ENCODE measurements around the gene TSPAN16. TPM values are rescaled to one million over a fixed set of nuclear protein-coding genes. Genes with fewer than 3 reads are reported as not detected.

TSPAN16 gene
- total RNA-seq = not detected in 2 replicates

GRCh38 chr19:11295665-11296245, at the start of gene TSPAN16:
TSS of gene TSPAN16 (plus strand) at chr19:11296160. CDS start at chr19:11296298, 138 bp downstream.
- DNase-seq (ENCODE audit: low read depth) = no peak

DNA sequence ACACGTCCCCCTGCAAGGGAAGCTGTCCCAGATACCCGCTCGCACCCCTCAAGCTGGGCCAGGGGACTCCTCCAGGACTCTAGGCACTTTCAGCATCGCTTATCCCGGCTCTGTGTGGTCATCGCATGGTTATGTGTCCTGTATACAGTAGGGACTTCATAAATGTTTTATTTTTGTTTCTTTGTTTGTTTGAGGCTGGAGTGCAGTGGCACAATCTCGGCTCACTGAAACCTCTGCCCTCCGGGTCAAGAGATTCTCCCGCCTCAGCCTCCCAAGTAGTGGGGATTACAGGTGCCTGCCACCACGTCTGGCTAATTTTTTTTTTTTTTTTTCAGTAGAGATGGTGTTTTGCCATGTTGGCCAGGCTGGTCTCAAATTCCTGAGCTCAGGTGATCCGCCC, 49.0 kb upstream of the TSPAN16 start:
- no peak for DNase-seq (ENCODE audit: low read depth)

DNA sequence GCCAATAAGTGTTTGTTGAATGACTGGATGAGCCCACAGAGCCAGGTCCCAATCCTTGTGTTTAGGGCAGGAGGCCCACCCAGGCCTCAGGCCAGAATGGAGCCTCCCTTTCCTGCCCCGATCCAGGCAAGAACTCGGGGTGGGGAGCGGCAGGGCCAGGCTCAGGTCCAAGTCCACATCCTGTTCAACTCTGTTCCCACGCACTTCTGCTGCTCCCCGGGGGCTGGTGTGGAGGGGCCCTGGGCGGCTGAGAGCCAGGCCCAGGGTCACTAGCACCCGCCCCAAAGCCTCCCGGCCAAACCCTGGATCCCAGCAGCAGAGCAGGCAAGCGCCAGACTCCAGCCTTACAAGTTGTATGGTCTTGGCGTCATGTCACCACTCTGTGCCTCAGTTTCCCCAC, 48.6 kb upstream of the TSPAN16 start:
- DNase-seq (ENCODE audit: low read depth) = no peak

DNA sequence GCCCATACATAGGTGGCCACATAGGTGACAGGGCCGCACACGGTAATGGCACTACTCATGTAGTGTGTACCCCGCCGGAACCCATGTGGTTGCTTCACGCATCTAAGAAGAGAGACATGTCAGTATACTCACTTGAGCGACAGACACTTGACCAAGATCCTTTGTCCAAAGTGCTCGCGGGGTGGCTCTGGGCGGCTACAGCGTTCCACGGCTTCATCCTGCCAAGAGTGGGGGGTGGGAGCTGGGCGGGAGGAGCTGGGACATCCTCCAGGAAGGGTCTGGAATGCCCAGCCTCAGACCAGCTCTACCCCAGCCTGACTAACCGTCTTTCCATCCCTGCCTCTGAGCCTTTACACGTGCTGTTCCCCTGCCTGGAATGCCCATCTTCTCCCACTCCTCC, 48.0 kb upstream of the TSPAN16 start:
- no peak for DNase-seq (ENCODE audit: low read depth)

- no peak for DNase-seq (ENCODE audit: low read depth)
Measured at GRCh38 chr19:11248852-11249251, 47.1 kb upstream of the TSPAN16 start.

GRCh38 chr19:11251217-11251616, 44.7 kb upstream of the TSPAN16 start:
- no peak for DNase-seq (ENCODE audit: low read depth)

DNA sequence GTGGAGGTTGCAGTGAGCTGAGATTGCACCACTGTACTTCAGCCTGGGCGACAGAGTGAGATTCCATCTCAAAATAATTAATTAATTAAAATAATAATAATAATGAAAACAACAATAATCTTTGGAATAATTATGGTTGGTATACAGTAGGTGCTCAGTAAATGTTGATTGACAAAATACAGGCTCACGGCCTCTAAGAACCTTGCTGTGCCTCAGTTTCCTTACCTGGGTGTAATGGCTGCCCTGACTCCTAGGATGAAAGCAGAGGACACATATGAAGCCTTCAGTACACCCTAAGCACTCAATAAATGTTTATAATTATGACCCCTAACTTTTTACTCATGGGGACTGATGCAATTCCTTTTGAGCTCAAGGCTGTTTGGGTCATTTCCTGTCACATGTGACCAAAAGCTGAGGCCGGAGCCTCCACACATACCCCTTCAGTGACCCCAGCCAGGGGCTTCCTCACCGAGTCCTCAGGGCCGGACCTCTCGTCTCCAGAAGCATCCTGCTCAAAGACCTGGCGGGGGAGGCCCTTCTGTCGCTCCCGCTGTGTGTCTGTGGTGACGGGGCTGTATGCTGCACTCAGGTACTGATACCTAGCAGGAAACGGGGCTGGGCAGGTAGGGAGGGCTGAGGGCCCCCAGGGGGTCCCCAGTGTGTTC, 44.2 kb upstream of the TSPAN16 start:
- DNase-seq (ENCODE audit: low read depth) = no peak

DNA sequence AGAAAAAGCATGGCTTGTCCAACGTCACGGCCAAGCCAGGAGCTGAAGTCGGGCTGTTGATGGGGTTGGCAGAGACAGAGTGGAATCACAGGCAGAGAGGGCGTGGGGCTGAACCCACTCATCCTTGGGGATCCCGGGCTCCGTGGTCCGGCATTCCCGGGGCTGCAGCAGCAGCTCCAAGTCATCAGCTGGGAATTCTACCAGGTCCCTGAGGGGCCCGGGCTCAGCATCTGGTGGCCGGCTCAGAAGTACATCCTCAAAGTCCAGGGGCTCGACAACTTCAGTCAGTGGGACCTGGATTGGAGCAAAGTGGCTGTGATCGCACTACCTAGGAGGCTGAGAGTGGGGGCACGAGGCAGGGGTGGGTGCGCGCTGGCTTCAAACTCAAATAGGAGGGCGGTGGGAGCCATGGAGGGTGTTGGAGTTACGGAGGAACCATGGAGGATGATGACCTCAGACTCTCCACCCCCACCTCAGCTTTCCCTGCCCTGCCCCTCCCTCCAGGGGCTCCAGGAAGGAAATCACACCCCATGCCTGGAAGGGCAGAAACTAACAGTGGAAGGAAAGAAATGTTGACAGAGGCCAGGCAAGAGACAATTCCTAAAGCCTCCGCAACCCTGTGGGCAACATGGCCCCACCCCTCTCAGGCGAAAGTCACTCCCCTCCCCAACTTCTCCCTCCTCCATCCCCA, 43.1 kb upstream of the TSPAN16 start:
- no peak for DNase-seq (ENCODE audit: low read depth)

DNA sequence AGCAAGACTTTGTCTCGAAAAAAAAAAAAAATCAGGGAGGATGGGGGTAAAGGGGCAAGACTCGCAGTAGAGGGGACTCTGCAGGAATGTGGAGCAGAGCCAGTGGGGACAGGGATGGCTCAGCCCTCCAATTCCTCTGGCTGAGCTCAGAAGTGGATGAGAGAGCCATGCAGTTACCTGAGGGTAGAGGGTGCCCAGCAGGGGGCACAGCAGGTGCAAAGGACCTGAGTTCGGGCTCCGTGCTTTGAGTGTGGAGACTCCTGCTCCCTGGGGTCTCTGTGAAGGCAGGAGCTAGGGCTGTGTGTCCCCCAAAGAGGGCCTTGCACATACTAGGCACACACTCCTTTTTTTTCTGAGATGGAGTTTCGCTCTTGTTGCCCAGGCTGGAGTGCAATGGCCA, 41.3 kb upstream of the TSPAN16 start:
- DNase-seq (ENCODE audit: low read depth) = no peak

DNA sequence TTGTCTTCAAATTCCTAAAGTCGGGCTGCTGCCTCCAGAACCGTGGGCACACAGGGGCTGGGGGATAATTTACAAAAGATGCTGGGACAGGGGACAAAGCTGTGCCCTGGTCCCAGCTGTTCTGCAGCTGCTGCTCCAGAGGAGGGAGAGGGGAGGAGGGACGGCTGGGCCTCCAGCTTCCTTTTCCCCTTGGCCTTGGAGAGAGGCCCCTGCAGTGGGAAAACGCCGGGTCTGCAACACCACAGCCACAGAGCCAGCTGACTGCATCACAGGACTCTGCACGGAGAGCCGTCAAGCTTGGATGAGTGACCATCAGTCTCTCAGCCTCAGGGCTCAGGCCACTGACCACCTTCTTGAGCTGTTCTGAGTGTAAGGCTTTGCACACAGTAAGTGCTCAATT, 39.8 kb upstream of the TSPAN16 start:
- DNase-seq (ENCODE audit: low read depth) = peak; percentile 30

- DNase-seq (ENCODE audit: low read depth) = no peak
Measured at GRCh38 chr19:11257846-11258380, 38.0 kb upstream of the TSPAN16 start.

- DNase-seq (ENCODE audit: low read depth) = no peak
Measured at GRCh38 chr19:11260996-11261395, 35.0 kb upstream of the TSPAN16 start.

DNA sequence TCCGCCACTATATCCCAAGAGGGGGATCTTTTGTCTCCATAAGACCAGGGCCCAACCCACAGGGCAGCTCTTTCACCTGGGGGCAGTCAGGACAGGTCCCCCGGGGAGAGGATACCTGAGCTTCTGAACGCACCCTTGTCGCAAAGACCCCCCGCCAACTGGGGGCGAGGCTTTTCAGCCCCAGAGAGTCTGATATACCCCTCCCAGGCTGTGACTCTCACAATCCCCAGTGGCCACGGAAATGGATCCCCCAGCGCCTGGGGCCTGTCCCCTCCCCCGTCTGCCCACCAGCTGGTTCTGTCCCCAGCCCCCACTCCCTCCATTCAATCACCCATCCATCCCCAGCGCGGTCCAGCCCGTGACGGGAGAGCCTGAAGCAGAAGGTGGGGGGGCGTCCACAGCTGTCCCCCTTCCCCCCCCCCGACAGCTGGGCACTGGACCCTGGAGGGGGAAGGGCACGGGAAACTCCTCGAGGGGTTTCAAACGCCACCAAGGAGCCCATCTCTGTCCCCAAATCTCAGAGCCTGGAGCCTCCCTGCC, 34.5 kb upstream of the TSPAN16 start:
- no peak for DNase-seq (ENCODE audit: low read depth)

GRCh38 chr19:11261971-11262839, 33.8 kb upstream of the TSPAN16 start, which contains the start of gene DOCK6:
TSS of gene DOCK6 (minus strand) at chr19:11262524. CDS start at chr19:11262440, 84 bp downstream.
- DNase-seq (ENCODE audit: low read depth) = no peak

DNA sequence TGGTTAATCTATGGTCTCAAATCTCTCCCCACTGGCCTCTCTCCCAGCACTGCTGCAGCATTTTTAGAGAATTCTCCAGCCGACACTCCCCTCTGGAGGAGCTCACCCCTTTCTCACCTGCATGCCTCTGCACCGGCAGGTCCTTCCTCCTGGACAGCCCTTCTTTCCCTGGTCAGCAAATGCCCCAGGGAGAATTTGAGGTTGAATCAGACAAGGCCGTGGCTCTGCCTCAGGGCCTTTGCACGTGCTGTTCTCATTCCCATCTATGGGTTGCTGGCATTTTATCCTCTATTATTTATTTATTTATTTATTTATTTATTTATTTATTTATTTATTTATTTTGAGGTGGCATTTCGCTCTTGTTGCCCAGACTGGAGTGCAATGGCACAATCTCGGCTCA, 32.2 kb upstream of the TSPAN16 start:
- no peak for DNase-seq (ENCODE audit: low read depth)

DNA sequence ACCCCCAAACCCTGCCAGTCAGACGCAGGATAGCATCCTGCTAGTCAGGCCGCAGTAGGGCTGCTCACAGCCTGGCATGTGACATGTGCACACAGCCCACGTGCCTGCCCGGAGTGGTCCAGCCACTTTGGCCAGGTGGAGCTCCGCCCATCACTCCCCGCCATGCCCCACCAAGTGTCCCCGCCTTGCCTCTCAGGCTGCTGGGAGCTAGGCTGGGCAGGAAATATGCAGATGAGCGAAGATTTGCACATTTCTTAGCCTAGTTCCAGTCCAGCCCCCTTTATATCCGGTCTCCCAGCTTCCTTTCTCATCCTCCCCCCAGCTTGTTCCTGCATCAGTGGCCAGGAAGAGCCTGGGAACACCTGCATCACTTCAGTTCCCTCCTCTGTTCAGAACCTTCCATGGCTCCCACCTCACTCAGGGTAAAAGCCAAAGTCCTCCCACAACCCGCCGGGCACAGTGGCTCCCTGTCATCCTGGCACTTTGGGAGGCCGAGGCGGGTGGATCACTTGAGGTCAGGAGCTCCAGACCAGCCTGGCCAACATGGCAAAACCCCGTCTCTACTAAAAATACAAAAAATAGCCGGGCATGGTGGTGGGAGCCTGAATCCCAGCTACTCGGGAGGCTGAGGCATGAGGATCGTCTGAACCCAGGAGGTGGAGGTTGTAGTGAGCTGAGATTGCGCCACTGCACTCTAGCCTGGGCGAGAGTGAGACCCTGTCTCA, 31.3 kb upstream of the TSPAN16 start:
- peak; percentile 58 for DNase-seq (ENCODE audit: low read depth)

- DNase-seq (ENCODE audit: low read depth) = no peak
Measured at GRCh38 chr19:11265177-11265784, 30.7 kb upstream of the TSPAN16 start.

- DNase-seq (ENCODE audit: low read depth) = peak; percentile 49
Measured at GRCh38 chr19:11265785-11266236, 30.1 kb upstream of the TSPAN16 start.

DNA sequence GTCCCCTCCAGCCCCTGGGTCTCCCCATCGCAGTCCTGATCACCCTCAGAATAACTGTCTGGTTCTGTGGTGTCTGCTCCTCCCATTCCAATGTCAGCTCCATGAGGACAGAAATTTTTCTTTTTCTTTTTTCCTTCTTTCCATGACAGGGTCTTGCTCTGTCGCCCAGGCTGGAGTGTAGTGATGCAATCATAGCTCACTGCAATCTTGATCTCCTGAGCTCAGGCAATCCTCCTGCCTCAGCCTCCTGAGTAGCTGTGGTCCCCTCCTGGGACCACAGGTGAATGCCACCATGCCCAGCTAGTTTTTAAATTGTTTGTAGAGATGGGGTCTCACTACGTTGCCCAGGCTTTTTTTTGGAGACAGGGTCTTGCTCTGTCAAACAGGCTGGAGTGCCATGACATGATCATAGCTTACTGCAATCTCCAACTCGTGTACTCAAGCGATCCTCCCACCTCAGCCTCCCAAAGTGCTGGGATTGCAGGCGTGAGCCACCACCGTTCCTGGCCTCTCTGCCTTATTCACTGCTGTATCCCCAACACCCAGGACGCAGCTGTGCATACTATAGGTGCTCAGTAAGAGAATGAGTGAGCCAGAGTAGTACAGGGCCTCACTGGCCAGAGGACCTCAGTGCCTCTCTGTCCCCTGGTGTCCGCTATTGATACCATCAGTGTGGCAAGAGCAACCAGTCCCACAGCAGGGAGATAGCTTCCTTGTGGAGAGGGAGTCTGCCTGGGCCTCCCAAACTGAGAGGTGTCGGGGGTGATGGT, 28.5 kb upstream of the TSPAN16 start:
- DNase-seq (ENCODE audit: low read depth) = no peak

Measured in renal cortical epithelial cell (primary cell).